K562 (cell line): Measurements from ENCODE around the gene ANTKMT. TPM values are rescaled to one million over a fixed set of nuclear protein-coding genes. Genes with fewer than 3 reads are reported as not detected.

Source experiments
- AFF1 ChIP-seq, 2 experiments: fragments of 450-650 bp; IDR thresholded peaks; 2 replicates each; pipeline ENCODE4 v1.6.1; 2018; ENCODE audit warnings: mild to moderate bottlenecking in 2 of 2, low read depth in 1 of 2; ENCODE audit not compliant: partially characterized antibody in 2 of 2
- CC2D1A ChIP-seq: fragments of 450-650 bp; IDR thresholded peaks from 2 replicates; pipeline ENCODE4 v1.6.1; 2017; ENCODE audit warnings: mild to moderate bottlenecking
- MAFK ChIP-seq: IDR thresholded peaks from 2 replicates; pipeline ENCODE4 v1.6.1; 2011; ENCODE audit warnings: low read length, improper control_type of control experiment
- MED1 ChIP-seq: sonication (generic); formaldehyde crosslinking; IDR thresholded peaks from 2 replicates; pipeline ENCODE4 v1.8.1; 2023; ENCODE audit warnings: missing genetic modification reagents, borderline replicate concordance
- NFIX ChIP-seq: fragments of 250-450 bp; sonication (Bioruptor Pico); IDR thresholded peaks from 2 replicates; pipeline ENCODE4 v1.4.0; 2020; ENCODE audit warnings: low read depth, mild to moderate bottlenecking, moderate library complexity
- PATZ1 ChIP-seq: fragments of 250-450 bp; sonication (Bioruptor Pico); IDR thresholded peaks from 2 replicates; pipeline ENCODE4 v1.5.0; 2020; ENCODE audit warnings: mild to moderate bottlenecking, borderline replicate concordance
- PRDM10 ChIP-seq: fragments of 450-650 bp; IDR thresholded peaks from 2 replicates; pipeline ENCODE4 v1.6.1; 2018; ENCODE audit not compliant: partially characterized antibody
- PTTG1 ChIP-seq: fragments of 450-650 bp; IDR thresholded peaks from 2 replicates; pipeline ENCODE4 v1.6.1; 2016; ENCODE audit warnings: low read depth, mild to moderate bottlenecking, missing genetic modification characterization, missing compliant biosample characterization
- RBFOX2 ChIP-seq: fragments of 200-400 bp; formaldehyde crosslinking; IDR thresholded peaks from 2 replicates; pipeline ENCODE4 v1.6.1; 2017; ENCODE audit warnings: low read depth, mild to moderate bottlenecking, low read length, moderate library complexity
- THRB ChIP-seq: fragments of 450-650 bp; formaldehyde crosslinking; conservative IDR thresholded peaks from 2 replicates; pipeline ENCODE4 v1.4.0; 2022; ENCODE audit warnings: mild to moderate bottlenecking, missing genetic modification characterization
- ZNF512 ChIP-seq: IDR thresholded peaks from 2 replicates; pipeline ENCODE4 v1.6.1; 2016; ENCODE audit warnings: missing genetic modification characterization, missing compliant biosample characterization
- polyA plus RNA-seq, 8 experiments: library from polyadenylated mRNA; depleted of rRNA in 4 of 8; stranded (reverse) in 5 of 8; unstranded in 3 of 8; fragments of >200 nt; fragmentation: Nextera tagmentation in 2 of 8; fragmentation: Illumina TruSeq in 1 of 8; extraction: Ambion mirVana in 2 of 8; extraction: Trizol in 1 of 8; gene quantifications; 2 replicates each; pipeline versions ENCODE4 v1.2.1 to v1.2.3, GENCODE V29; 2011 to 2014; ENCODE audit warnings: inconsistent platforms in 1 of 8, missing spikeins in 1 of 8
- total RNA-seq, 7 experiments: library from RNA; depleted of rRNA in 6 of 7; stranded (reverse); fragments of >200 nt in 6 of 7; fragmentation: Illumina TruSeq in 2 of 7; extraction: Trizol in 2 of 7; gene quantifications; 2 replicates each; pipeline versions ENCODE4 v1.2.1 to v1.2.3, GENCODE V29; 2011 to 2021; ENCODE audit warnings: low replicate concordance in 1 of 7

Gene ANTKMT
- total and polyA plus RNA-seq, 9 of the 15 experiments (the other 6 are each of a cell fraction or from before 2014, with no cell fraction given), result 0.58 to 217 (median 19.1) TPM

- TF ChIP-seq AFF1 (IDR thresholded peaks at IDR 0.05; ENCODE audit: low read depth in 1 of 2, partially characterized antibody in 2 of 2) (no peak), NFIX (CRISPR knock-in tag) (no peak), PTTG1 (no peak), CC2D1A (no peak), MED1 (CRISPR knock-in tag) (no peak), PRDM10 (no peak), PATZ1 (CRISPR knock-in tag) (no peak), THRB (CRISPR knock-in tag) (no peak), RBFOX2 (peak; percentile 13), ZNF512 (tag) (no peak), MAFK (no peak)
Measured at GRCh38 chr16:682493-683395, 38.2 kb upstream of the ANTKMT start (continued).
